Fibroblast of lung (primary cell): ENCODE results near the gene SEMA5B. TPM values are rescaled to one million over a fixed set of nuclear protein-coding genes. Genes with fewer than 3 reads are reported as not detected.

Experiments
- DNase-seq, 2 donors: peaks; one replicate each; pipeline versions ENCODE4 v3.0.0 to v3.0.0-alpha.2; 2010; ENCODE audit warnings: low read depth in 2 of 2
- H2AFZ ChIP-seq: 2 replicates; pipeline ENCODE4 v1.5.1; 2012; ENCODE audit warnings: low read length, control low read depth, inconsistent platforms
- H3K27ac ChIP-seq: 2 replicates; pipeline ENCODE4 v1.5.1; 2011; ENCODE audit warnings: low read length, control low read depth; ENCODE audit not compliant: insufficient read depth
- H3K27me3 ChIP-seq: 2 replicates; pipeline ENCODE4 v1.5.1; 2011; ENCODE audit warnings: mild to moderate bottlenecking, low read length; ENCODE audit not compliant: control insufficient read depth, insufficient read depth
- H3K36me3 ChIP-seq: 2 replicates; pipeline ENCODE4 v1.5.1; 2011; ENCODE audit warnings: low read length; ENCODE audit not compliant: control insufficient read depth, insufficient read depth
- H3K4me1 ChIP-seq: 2 replicates; pipeline ENCODE4 v1.5.1; 2011; ENCODE audit warnings: low read length; ENCODE audit not compliant: control insufficient read depth, insufficient read depth; ENCODE audit errors: extremely low read depth
- H3K4me2 ChIP-seq: 2 replicates; pipeline ENCODE4 v1.5.1; 2011; ENCODE audit warnings: low read length, control low read depth; ENCODE audit not compliant: insufficient read depth; ENCODE audit errors: extremely low read depth
- H3K4me3 ChIP-seq, 4 experiments: fragments of 200-600 bp in 1 of 4; sonication (generic) in 1 of 4; replicated peaks in 1 of 4; 2 replicates each; pipeline ENCODE4 v1.5.1; 2011 to 2016; ENCODE audit warnings: low read length in 4 of 4, low read depth in 3 of 4, mild to moderate bottlenecking in 3 of 4, control low read depth in 2 of 4, inconsistent platforms in 1 of 4, mixed read lengths in 1 of 4; ENCODE audit not compliant: insufficient read depth in 1 of 4; ENCODE audit errors: control extremely low read depth in 1 of 4
- H3K79me2 ChIP-seq: 2 replicates; pipeline ENCODE4 v1.5.1; 2012; ENCODE audit warnings: mild to moderate bottlenecking, low read length, inconsistent platforms; ENCODE audit not compliant: control insufficient read depth, insufficient read depth
- H3K9ac ChIP-seq: 2 replicates; pipeline ENCODE4 v1.5.1; 2011; ENCODE audit warnings: mild to moderate bottlenecking, low read length, control low read depth; ENCODE audit not compliant: insufficient read depth
- H3K9me3 ChIP-seq: 2 replicates; pipeline ENCODE4 v1.5.1; 2012; ENCODE audit warnings: low read depth, low read length; ENCODE audit not compliant: control insufficient read depth, insufficient read depth
- H4K20me1 ChIP-seq: 2 replicates; pipeline ENCODE4 v1.5.1; 2011; ENCODE audit warnings: low read length; ENCODE audit not compliant: control insufficient read depth, insufficient read depth; ENCODE audit errors: extremely low read depth
- CTCF ChIP-seq, 2 donors: IDR thresholded peaks in 1 of 2; conservative IDR thresholded peaks in 1 of 2; 1 replicate in 1 of 2; 2 replicates in 1 of 2; pipeline ENCODE4 v1.5.1; 2011 to 2012; ENCODE audit warnings: low read length in 2 of 2, control low read depth in 1 of 2, inconsistent platforms in 1 of 2, low read depth in 1 of 2, mild to moderate bottlenecking in 1 of 2
- EZH2 ChIP-seq: IDR thresholded peaks from 2 replicates; pipeline ENCODE4 v1.5.1; 2012; ENCODE audit warnings: low read length, control low read depth, mild to moderate bottlenecking; ENCODE audit errors: missing control alignments
- polyA plus RNA-seq, 2 donors: library from polyadenylated mRNA; depleted of rRNA in 1 of 2; stranded (reverse) in 1 of 2; unstranded in 1 of 2; fragments of >200 nt; gene quantifications; 2 replicates each; pipeline ENCODE4 v1.2.1, GENCODE V29; 2011 to 2012; ENCODE audit warnings: missing spikeins in 1 of 2
- total RNA-seq: library from RNA; depleted of rRNA; stranded (reverse); fragments of >200 nt; gene quantifications from 2 replicates; pipeline ENCODE4 v1.2.1, GENCODE V29; 2014

Gene SEMA5B
- total and polyA plus RNA-seq, 2 donors (not counting 1 experiment from before 2014, with no cell fraction given), result not detected

- Histone ChIP-seq H2AFZ (no peak overlapping the region), H3K4me1 (no peaks in the 10 kb centered on the region), H3K9ac (no peak overlapping the region), H3K4me2 (no peak overlapping the region), H3K36me3 (no peaks in the 10 kb centered on the region), H3K27ac (no peak overlapping the region), H3K9me3 (no peaks in the 10 kb centered on the region), H4K20me1 (no peaks in the 10 kb centered on the region), H3K79me2 (no peaks in the 10 kb centered on the region), H3K27me3 (peaks cover 26% of the 10 kb centered on the region), H3K4me3 (no peak overlapping the region)
- no peak for DNase-seq
- TF ChIP-seq CTCF (conservative IDR thresholded peaks at IDR 0.05 in 1 of 2, IDR thresholded peaks at IDR 0.05 in 1 of 2; ENCODE audit: low read depth in 1 of 2, low read length in 2 of 2) (no peak), EZH2 (no peak)
These were observed 59.8 kb downstream of the SEMA5B start for GRCh38 chr3:122967765-122968164.

- H3K9ac ChIP-seq, result no peak overlapping the region
- H3K4me1 ChIP-seq, result no peaks in the 10 kb centered on the region
- H2AFZ ChIP-seq, result no peak overlapping the region
- H3K27me3 ChIP-seq, result peaks cover 25% of the 10 kb centered on the region
- H3K9me3 ChIP-seq, result no peaks in the 10 kb centered on the region
- no peak overlapping the region for H3K4me2 ChIP-seq
- H3K79me2 ChIP-seq, result no peaks in the 10 kb centered on the region
- no peak overlapping the region for H3K27ac ChIP-seq
- no peak for DNase-seq
- TF ChIP-seq EZH2 (no peak), CTCF (conservative IDR thresholded peaks at IDR 0.05 in 1 of 2, IDR thresholded peaks at IDR 0.05 in 1 of 2; ENCODE audit: low read depth in 1 of 2, low read length in 2 of 2) (no peak)
- H3K4me3 ChIP-seq, result no peak overlapping the region
- no peaks in the 10 kb centered on the region for H3K36me3 ChIP-seq
- no peaks in the 10 kb centered on the region for H4K20me1 ChIP-seq
These were observed 60.2 kb downstream of the SEMA5B start for GRCh38 chr3:122967356-122967755.

- H3K4me3 ChIP-seq, result no peak overlapping the region
- H3K27me3 ChIP-seq, result peaks cover 30% of the 10 kb centered on the region
- no peaks in the 10 kb centered on the region for H3K4me1 ChIP-seq
- H4K20me1 ChIP-seq, result no peaks in the 10 kb centered on the region
- no peak overlapping the region for H3K27ac ChIP-seq
- no peak overlapping the region for H3K4me2 ChIP-seq
- H3K9me3 ChIP-seq, result no peaks in the 10 kb centered on the region
- H3K79me2 ChIP-seq, result no peaks in the 10 kb centered on the region
- DNase-seq, result no peak
- H3K9ac ChIP-seq, result no peak overlapping the region
- TF ChIP-seq EZH2 (no peak), CTCF (conservative IDR thresholded peaks at IDR 0.05 in 1 of 2, IDR thresholded peaks at IDR 0.05 in 1 of 2; ENCODE audit: low read depth in 1 of 2, low read length in 2 of 2) (no peak)
- H3K36me3 ChIP-seq, result no peaks in the 10 kb centered on the region
- H2AFZ ChIP-seq, result no peak overlapping the region
These were observed 61.5 kb downstream of the SEMA5B start for GRCh38 chr3:122966045-122966444.
